Islet precursor cell (in vitro differentiated cells): ENCODE results near the gene MPZ.
"Not testable (repeated sequence)": the region's sequence is repeated elsewhere in the genome, so short reads cannot be mapped to it uniquely, and the experiment has no call there.

ENCODE experiments used
- DNase-seq: peaks from one replicate; pipeline ENCODE4 v3.0.0-alpha.2; 2018

Gene MPZ

DNA sequence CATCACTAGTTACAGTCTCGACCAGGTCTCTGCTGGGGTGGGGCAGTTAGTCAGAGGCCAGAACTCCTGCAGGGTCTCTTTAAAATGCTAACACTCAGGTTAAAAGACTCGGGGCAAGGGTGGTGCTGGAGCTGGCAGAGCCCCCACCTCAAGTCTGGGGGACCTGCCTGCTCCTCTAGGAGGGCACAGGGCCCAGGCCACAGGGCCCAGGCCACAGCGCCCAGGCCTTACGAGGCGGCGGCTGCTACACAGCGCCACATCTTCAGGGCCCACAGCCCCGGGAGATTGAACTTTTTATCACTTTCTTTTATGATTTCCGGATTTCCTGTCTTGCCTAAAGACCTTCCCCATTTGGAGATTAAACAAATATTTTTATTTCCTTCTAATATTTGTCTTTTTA is 10.4 kb downstream of the MPZ start:
- no peak for DNase-seq

DNA sequence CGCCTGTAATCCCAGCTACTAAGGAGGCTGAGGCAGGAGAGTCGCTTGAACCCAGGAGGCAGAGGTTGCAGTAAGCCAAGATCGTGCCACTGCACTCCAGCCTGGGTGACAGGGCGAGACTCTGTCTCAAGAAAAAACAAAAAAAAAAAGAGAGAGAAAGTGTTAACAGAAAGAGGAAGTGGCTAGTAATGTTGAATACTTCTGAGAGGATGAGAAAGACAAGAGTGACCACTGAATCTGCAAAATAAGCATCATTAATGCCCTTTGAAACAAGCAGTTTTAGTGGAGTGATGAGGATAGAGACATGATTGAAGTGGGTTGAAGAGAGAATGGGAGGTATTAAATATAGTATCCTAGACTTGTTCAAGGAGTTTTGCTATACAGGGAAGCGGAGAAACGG is 11.7 kb downstream of the MPZ start:
- DNase-seq = no peak

- no peak for DNase-seq
Observed at GRCh38 chr1:161297415-161297814, 12.4 kb downstream of the MPZ start.

GRCh38 chr1:161290779-161291178 is 19.0 kb downstream of the MPZ start:
- no peak for DNase-seq

DNA sequence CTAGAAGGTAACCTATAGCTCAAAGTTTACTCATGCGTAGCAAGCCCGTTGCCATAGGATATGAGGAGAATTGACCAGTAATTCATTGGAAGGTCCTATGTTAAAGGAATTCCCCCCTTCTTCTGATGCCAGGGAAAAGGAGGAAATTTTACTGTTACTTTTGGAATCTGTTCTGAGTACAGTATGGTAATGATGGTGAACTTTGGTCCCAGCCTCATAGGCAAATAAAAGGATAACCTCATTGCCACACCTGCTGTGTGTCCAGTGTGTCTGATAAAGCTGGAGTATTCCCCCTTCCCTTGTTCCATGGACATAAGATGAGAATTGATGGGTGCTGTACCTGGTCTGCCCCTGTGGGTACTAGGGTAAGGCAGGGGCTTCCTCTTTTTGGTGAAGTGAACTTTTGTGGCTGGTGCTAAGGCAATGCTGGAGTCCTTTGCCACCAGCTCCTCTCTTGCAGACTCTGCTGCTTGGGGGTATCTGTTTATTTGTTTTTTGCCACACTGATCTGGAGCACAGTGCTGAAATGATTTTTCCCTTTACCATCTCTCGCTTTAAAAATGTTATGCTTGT is 22.2 kb downstream of the MPZ start:
- no peak for DNase-seq

- DNase-seq = no peak
Observed at GRCh38 chr1:161285521-161285920, 24.2 kb downstream of the MPZ start.

DNA sequence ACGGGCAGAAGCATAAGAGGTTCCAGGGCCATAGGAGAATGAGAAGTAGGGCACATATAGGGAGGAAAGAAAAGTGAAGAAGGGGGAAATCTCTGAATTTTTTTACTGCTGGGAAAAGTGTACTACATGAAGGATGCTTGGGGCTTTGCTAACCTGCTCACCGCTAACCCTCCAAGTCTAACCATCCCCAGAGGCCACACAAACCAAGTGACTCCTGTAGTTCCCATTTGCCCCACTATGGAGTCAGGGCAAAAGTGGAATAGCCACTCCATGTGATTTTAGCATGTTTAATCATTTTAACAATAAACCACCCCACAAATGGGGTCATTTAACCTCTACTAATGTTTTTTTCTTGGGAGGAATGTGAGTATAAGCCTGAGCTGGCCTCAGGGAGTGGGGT is 24.7 kb downstream of the MPZ start:
- no peak for DNase-seq

GRCh38 chr1:161282991-161283390 is 26.8 kb downstream of the MPZ start:
- no peak for DNase-seq

GRCh38 chr1:161274874-161275273 is 34.9 kb downstream of the MPZ start:
- DNase-seq = peak; percentile 73

- peak; percentile 62 for DNase-seq
Observed at GRCh38 chr1:161273402-161273801, 36.4 kb downstream of the MPZ start.

GRCh38 chr1:161267321-161267720 is 42.4 kb downstream of the MPZ start:
- no peak for DNase-seq

GRCh38 chr1:161266836-161267235 is 42.9 kb downstream of the MPZ start:
- no peak for DNase-seq

- DNase-seq = no peak
Observed at GRCh38 chr1:161266202-161266601, 43.6 kb downstream of the MPZ start.

- DNase-seq = peak; percentile 68
Observed at GRCh38 chr1:161265305-161265704, 44.5 kb downstream of the MPZ start.

- DNase-seq = no peak
Observed at GRCh38 chr1:161261261-161262235, 48.2 kb downstream of the MPZ start.

DNA sequence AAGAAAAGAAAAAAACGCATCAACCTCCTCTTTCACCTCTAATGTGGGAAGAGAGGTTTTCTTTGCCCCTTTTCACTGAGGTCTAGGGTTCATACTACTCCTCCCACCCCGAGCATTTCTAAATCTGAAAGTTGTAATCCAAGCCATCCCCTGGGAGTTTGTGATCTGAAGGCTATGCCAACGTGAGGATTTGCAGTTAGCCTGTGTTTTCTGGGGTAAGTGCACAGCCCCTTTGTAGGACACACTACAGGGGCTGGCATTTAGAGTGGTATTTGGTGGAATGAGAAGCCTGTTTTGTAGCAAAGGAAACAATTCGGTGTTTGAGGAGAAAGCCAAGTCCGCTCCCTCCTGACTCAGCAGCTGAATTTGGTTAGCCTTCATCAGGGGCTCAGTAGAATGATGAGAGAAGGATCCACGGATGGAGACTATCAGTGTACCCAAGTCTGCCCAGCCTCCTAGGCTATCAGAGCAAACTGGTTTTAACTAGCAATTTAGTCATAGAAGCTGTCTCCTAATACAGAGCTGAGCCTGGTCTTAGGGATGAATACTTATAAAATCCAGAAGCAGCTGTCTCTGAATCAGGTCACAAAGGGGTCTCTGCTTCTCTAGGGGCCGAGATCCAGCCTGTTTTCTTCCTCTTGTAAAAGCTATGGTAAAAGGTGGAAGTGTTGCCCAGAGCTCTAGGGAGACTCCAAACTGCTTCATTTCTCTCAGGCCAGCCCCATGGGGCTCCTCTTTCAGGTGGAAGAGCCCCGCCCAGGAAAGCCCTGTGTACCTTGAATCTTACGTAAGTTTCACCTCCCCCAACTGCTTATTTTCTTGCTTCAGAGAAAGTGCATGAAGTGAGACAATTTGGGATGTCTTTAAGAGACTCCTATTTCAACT is 49.1 kb downstream of the MPZ start:
- DNase-seq = no peak

GRCh38 chr1:161259765-161260164 is 50.0 kb downstream of the MPZ start:
- no peak for DNase-seq

GRCh38 chr1:161259345-161259702 is 50.4 kb downstream of the MPZ start:
- no peak for DNase-seq

DNA sequence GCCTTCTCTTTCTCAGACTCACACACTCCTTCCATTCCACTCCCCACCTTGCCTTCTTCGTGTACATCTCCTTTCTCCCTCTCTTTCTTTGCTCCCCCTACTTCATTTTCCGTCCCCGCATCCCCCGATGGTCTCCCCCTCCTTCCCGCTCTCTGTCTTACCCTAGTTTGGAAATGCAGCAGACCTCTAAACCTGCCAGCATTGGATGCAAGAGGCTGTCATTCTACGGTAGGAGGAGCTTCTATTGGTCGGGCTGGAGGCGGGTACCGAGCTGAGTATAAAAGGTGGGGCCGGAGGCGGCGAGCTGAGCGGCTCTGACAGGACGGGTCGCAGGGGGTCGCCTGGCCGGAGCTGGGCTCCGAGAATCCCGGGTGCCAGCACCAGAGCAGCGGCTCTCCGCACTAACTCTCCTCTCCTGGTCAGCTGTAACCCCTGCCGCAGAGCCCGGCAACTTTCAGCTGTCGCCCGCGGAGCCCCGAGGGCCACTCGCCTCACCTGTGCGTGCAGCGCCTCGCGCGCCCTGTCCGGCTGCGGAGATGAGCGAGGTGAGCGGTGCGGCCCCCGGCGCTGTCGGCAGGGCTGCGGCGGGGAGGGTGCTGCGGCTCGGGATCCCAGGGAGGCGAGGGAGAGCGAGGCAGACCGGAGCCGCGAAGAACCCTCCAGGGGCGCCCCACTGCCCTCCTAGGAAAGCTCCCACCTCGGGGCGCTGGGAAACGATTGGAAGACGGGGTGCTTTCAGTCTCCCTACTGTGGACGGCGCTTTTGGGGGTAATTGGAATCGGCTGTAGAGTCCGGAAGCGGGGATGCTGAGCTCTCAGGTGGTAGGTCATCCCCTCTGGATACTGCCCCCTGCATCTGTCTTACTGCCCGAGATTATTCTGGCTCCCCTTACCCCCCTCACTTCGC is 51.1 kb downstream of the MPZ start, which contains the start of gene PCP4L1:
Gene PCP4L1 (plus strand): TSS at position 307 of the 906 bp plus-strand sequence. CDS start 230 bp downstream, at position 537.
- DNase-seq = peak; percentile 76

- not testable (repeated sequence) for DNase-seq
Observed at GRCh38 chr1:161257109-161257508, 52.7 kb downstream of the MPZ start.

- not testable (repeated sequence) for DNase-seq
Observed at GRCh38 chr1:161255955-161256520, 53.7 kb downstream of the MPZ start.

DNA sequence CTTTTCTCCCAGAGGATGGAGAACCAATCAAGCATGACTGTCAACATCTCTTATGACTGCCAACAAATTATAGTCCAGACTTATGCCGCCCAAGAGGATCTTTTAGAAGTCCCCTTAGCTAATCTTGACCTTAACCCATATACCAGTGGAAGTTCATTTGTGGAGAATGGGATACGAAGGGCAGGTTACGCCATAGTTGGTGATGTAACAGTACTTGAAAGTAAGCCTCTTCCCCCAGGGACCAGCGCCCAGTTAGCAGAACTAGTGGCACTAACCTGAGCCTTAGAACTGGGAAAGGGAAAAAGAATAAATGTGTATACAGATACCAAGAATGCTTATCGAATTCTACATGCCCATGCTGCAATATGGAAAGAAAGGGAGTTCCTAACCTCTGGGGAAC is 54.5 kb downstream of the MPZ start:
- not testable (repeated sequence) for DNase-seq
